Activated CD4-positive, alpha-beta T cell treated with anti-CD3 and anti-CD28 coated beads, Interleukin-2, amount 10 ng/mL, durations not matched to agents 7 days and 5 days (primary cell): ENCODE results near the gene KRTAP4-2. TPM values are rescaled to one million over a fixed set of nuclear protein-coding genes. Genes with fewer than 3 reads are reported as not detected.

Experiments used
- total RNA-seq, 2 experiments: library from RNA; stranded (reverse); gene quantifications; one replicate each; pipeline ENCODE4 v1.2.3, GENCODE V29; 2021

The KRTAP4-2 gene
- total RNA-seq, 2 experiments from 2014 or later: not detected

Other genes starting within 250 kb of the KRTAP4-2 start
- not detected for gene KRT23, start 240.6 kb downstream of the KRTAP4-2 start, total RNA-seq
- not detected for gene KRT39, start 211.3 kb downstream of the KRTAP4-2 start, total RNA-seq
- gene KRT40, start 193.9 kb downstream of the KRTAP4-2 start, total RNA-seq: not detected
- not detected for gene KRTAP3-3, start 184.1 kb downstream of the KRTAP4-2 start, total RNA-seq
- gene KRTAP3-2, start 178.3 kb downstream of the KRTAP4-2 start, total RNA-seq: not detected
- gene KRTAP3-1, start 169.1 kb downstream of the KRTAP4-2 start, total RNA-seq: not detected
- not detected for gene KRTAP1-5, start 151.0 kb downstream of the KRTAP4-2 start, total RNA-seq
- not detected for gene KRTAP1-4, start 148.0 kb downstream of the KRTAP4-2 start, total RNA-seq
- not detected for gene KRTAP1-3, start 143.3 kb downstream of the KRTAP4-2 start, total RNA-seq
- not detected for gene KRTAP1-1, start 136.8 kb downstream of the KRTAP4-2 start, total RNA-seq
- gene KRTAP2-1, start 130.9 kb downstream of the KRTAP4-2 start, total RNA-seq: not detected
- not detected for gene KRTAP2-2, start 123.0 kb downstream of the KRTAP4-2 start, total RNA-seq
- not detected for gene KRTAP2-3, start 118.1 kb downstream of the KRTAP4-2 start, total RNA-seq
- not detected for gene KRTAP2-4, start 112.3 kb downstream of the KRTAP4-2 start, total RNA-seq
- gene KRTAP4-7, start 94.1 kb downstream of the KRTAP4-2 start, total RNA-seq: not detected
- gene KRTAP4-8, start 80.1 kb downstream of the KRTAP4-2 start, total RNA-seq: not detected
- not detected for gene KRTAP4-16, start 76.0 kb downstream of the KRTAP4-2 start, total RNA-seq
- not detected for gene KRTAP4-9, start 72.8 kb downstream of the KRTAP4-2 start, total RNA-seq
- gene KRTAP4-11, start 59.8 kb downstream of the KRTAP4-2 start, total RNA-seq: not detected
- gene KRTAP4-12, start 54.0 kb downstream of the KRTAP4-2 start, total RNA-seq: not detected
- not detected for gene KRTAP4-6, start 37.7 kb downstream of the KRTAP4-2 start, total RNA-seq
- gene KRTAP4-5, start 28.4 kb downstream of the KRTAP4-2 start, total RNA-seq: not detected
- gene KRTAP4-4, start 17.5 kb downstream of the KRTAP4-2 start, total RNA-seq: not detected
- gene KRTAP4-3, start 10.0 kb downstream of the KRTAP4-2 start, total RNA-seq: not detected
- not detected for gene KRTAP4-1, start 6.7 kb upstream of the KRTAP4-2 start, total RNA-seq
- not detected for gene KRTAP9-1, start 11.7 kb upstream of the KRTAP4-2 start, total RNA-seq
- gene KRTAP9-2, start 48.4 kb upstream of the KRTAP4-2 start, total RNA-seq: not detected
- gene KRTAP9-3, start 54.2 kb upstream of the KRTAP4-2 start, total RNA-seq: not detected
- gene KRTAP9-8, start 59.8 kb upstream of the KRTAP4-2 start, total RNA-seq: not detected
- gene KRTAP9-4, start 71.5 kb upstream of the KRTAP4-2 start, total RNA-seq: not detected
- gene KRTAP9-9, start 77.2 kb upstream of the KRTAP4-2 start, total RNA-seq: not detected
- not detected for gene KRTAP9-6, start 87.2 kb upstream of the KRTAP4-2 start, total RNA-seq
- not detected for gene KRTAP9-7, start 97.5 kb upstream of the KRTAP4-2 start, total RNA-seq
- not detected for gene KRTAP29-1, start 124.6 kb upstream of the KRTAP4-2 start, total RNA-seq
- under 1 TPM in 1 of 2 experiments, not detected in 1; 0.12 TPM for gene KRTAP16-1, start 131.1 kb upstream of the KRTAP4-2 start, total RNA-seq
- gene KRTAP17-1, start 137.5 kb upstream of the KRTAP4-2 start, total RNA-seq: not detected
- not detected for gene KRT33A, start 172.6 kb upstream of the KRTAP4-2 start, total RNA-seq
- not detected for gene KRT33B, start 191.6 kb upstream of the KRTAP4-2 start, total RNA-seq
- gene KRT34, start 204.1 kb upstream of the KRTAP4-2 start, total RNA-seq: not detected
- gene KRT31, start 219.4 kb upstream of the KRTAP4-2 start, total RNA-seq: not detected
- gene KRT37, start 246.4 kb upstream of the KRTAP4-2 start, total RNA-seq: not detected